ENCODE results near the gene TCFL5. TPM values are rescaled to one million over a fixed set of nuclear protein-coding genes. Genes with fewer than 3 reads are reported as not detected.

TCFL5 gene
- total RNA-seq, 1 donor from 2014 or later, result 8.2 TPM

DNA sequence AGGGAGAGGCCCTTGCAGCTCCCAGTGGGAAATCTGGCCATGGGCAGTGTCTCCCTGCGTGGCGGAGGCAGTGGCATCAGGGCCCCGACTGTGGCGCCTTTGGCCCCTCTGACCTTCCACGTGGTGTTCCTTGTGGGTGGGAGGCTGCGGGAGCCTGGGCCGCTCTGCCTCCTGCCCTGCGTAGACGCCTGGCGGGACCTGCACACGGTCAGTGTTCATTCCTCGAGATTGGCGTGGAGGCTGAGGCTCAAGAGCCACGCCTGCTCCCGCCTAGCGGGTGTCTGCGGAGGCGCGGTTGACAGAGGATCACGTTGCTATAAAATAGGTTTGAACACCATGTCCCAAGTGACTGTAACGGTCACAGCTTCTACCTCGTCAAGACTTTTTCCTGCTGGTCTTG is 30.8 kb downstream of the TCFL5 start:
- H3K4me3 ChIP-seq, result no peak overlapping the region
- peaks cover 15% of the 10 kb centered on the region for H3K4me1 ChIP-seq
- no peaks in the 10 kb centered on the region for H3K9me3 ChIP-seq
- ATAC-seq (no peak), DNase-seq (no peak)
- H3K27me3 ChIP-seq (ENCODE audit: low read depth), result peaks cover 6% of the 10 kb centered on the region
- no peak overlapping the region for H3K27ac ChIP-seq
- no peaks in the 10 kb centered on the region for H3K36me3 ChIP-seq
- intact Hi-C loops (cut with DNase I), result no loop called here
- TF ChIP-seq, protein P1, sequence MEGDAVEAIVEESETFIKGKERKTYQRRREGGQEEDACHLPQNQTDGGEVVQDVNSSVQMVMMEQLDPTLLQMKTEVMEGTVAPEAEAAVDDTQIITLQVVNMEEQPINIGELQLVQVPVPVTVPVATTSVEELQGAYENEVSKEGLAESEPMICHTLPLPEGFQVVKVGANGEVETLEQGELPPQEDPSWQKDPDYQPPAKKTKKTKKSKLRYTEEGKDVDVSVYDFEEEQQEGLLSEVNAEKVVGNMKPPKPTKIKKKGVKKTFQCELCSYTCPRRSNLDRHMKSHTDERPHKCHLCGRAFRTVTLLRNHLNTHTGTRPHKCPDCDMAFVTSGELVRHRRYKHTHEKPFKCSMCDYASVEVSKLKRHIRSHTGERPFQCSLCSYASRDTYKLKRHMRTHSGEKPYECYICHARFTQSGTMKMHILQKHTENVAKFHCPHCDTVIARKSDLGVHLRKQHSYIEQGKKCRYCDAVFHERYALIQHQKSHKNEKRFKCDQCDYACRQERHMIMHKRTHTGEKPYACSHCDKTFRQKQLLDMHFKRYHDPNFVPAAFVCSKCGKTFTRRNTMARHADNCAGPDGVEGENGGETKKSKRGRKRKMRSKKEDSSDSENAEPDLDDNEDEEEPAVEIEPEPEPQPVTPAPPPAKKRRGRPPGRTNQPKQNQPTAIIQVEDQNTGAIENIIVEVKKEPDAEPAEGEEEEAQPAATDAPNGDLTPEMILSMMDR (IDR thresholded peaks at IDR 0.05), result no peak

DNA sequence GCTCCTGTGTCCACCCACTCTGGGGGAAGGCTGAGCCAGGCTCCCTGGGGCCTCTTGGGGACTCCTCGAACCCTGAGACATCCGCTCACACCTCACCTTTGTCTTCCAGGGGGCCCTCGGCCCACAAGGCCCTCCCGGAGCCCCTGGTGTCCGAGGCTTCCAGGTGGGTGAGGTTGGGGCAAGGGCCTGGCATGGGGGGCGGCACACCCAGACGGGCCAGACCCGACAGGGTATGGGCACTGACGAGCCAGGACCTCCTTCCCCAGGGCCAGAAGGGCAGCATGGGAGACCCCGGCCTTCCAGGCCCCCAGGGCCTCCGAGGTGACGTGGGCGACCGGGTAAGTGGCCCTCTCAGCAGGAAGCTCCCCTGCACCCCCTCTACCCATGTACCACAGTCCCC is 31.4 kb downstream of the TCFL5 start:
- TF ChIP-seq, protein P1 (IDR thresholded peaks at IDR 0.05), result no peak
- DNase-seq, result no peak
- H3K36me3 ChIP-seq, result no peaks in the 10 kb centered on the region
- no peak overlapping the region for H3K4me3 ChIP-seq
- peaks cover 15% of the 10 kb centered on the region for H3K4me1 ChIP-seq
- ATAC-seq, result no peak
- peaks cover 6% of the 10 kb centered on the region for H3K27me3 ChIP-seq (ENCODE audit: low read depth)
- no peak overlapping the region for H3K27ac ChIP-seq
- intact Hi-C loops (cut with DNase I), result no loop called here
- no peaks in the 10 kb centered on the region for H3K9me3 ChIP-seq

DNA sequence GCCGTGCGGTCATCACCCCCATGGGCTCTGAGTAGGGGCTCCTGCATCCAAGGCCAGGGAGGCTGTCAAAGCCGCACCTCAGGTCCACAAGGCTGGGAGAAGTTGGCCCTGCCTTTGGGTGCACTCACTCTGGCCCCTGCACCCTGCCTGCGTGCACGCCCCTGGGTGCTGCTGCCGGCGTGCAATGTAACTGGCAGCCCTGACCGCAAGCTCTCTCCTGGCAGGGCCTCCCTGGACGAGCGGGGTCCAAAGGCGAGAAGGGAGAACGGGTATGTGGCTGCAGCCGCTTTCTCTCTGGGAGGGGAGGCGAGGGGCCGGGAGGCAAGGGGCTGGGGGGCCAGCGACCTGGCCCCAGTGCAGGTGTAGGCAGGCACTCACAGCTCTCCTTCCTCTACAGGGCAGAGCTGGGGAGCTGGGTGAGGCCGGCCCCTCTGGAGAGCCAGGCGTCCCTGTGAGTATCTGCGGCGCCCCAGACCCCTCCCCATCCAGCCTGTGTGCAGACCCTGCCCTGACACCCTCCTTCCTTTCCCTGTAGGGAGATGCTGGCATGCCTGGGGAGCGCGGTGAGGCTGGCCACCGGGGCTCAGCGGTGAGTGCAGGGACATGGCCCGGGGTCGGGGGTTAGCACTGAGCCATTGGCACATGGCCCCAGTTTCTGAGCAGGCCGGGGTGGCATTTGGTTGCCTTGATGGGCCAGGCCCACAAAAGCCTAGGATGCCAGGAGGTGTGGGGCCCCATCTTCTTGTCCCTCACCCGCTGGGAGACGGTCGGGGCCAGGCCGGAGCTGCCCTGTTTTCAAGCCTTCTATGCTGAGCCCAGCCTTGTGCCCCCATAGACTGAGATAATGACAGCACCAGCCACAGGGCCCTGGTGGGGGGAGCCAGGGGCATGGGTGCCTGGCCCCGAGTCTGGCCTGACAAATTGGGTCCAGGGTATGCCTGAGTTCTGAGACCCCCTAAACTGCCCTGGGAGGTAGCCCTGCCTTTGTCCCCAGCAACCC is 32.1 kb downstream of the TCFL5 start:
- TF ChIP-seq, protein P1 (IDR thresholded peaks at IDR 0.05), result no peak
- Histone ChIP-seq H3K4me1 (peaks cover 17% of the 10 kb centered on the region), H3K9me3 (no peaks in the 10 kb centered on the region), H3K36me3 (no peaks in the 10 kb centered on the region), H3K27ac (no peak overlapping the region), H3K27me3 (ENCODE audit: low read depth) (peaks cover 4% of the 10 kb centered on the region), H3K4me3 (no peak overlapping the region)
- DNase-seq (no peak), ATAC-seq (no peak)
- intact Hi-C loops (cut with DNase I), result no loop called here

DNA sequence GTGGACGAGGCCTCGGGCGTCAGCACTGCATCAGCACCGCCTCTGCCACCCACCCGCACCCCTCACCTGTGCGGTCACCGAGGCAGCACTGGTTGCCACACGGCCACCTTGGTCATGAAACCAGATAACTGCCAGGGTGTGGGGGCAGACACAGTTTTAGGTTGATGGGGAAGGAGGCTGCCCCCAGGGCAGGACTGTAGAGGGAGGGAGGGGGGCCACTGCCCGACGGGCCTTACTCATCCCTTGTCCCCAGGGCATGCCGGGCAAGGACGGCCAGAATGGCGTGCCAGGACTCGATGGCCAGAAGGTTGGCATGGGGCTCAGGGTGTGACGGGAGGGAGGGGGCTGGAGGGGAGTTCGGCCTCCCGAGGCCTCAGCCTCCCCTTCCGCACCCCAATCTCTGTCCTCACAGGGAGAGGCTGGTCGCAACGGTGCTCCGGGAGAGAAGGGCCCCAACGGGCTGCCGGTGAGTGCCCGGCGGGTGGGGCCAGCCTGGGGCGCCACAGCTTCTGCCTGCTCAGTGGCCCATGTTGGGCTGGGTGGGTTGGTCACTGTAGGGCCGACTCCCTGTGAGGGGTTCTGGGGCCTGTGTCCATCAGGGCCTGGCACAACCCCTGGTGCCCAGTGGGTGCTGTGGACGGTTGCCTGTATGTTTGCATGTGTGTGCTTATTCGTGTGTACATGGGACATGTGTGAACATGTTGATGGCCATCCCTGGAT is 33.0 kb downstream of the TCFL5 start:
- Histone ChIP-seq H3K36me3 (no peaks in the 10 kb centered on the region), H3K9me3 (no peaks in the 10 kb centered on the region), H3K27me3 (ENCODE audit: low read depth) (no peaks in the 10 kb centered on the region), H3K4me1 (peaks cover 20% of the 10 kb centered on the region), H3K4me3 (no peak overlapping the region), H3K27ac (no peak overlapping the region)
- TF ChIP-seq, protein P1 (IDR thresholded peaks at IDR 0.05), result no peak
- intact Hi-C loops (cut with DNase I), result no loop called here
- no peak for DNase-seq
- ATAC-seq, result no peak

DNA sequence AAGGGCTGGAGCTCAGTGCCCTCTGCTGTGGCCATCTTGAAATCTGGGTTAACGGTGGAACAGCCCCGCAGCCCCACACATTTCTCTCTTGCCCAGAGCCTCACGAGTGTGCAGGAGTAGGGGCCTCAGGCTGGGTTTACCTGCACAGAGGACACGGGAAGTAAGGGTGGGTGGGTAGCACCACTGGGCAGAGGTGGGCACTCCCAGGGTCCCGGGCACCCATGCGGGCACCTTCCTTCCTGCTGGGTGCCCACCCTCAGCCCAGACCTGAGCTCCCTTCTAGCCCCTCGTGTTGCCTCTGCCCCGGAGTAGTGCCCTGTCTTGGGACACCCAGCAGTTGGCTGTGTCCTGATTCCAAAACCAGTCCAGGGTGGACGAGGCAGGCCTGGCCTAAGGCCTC is 33.6 kb downstream of the TCFL5 start:
- no peaks in the 10 kb centered on the region for H3K27me3 ChIP-seq (ENCODE audit: low read depth)
- H3K4me1 ChIP-seq, result peaks cover 19% of the 10 kb centered on the region
- ATAC-seq (no peak), DNase-seq (no peak)
- H3K27ac ChIP-seq, result no peak overlapping the region
- no peaks in the 10 kb centered on the region for H3K36me3 ChIP-seq
- intact Hi-C loops (cut with DNase I), result no loop called here
- H3K9me3 ChIP-seq, result no peaks in the 10 kb centered on the region
- H3K4me3 ChIP-seq, result no peak overlapping the region
- TF ChIP-seq, protein P1 (IDR thresholded peaks at IDR 0.05), result no peak
